Lower leg skin (tissue), 4 donors: Measurements from ENCODE around the gene NEURL4. TPM values are rescaled to one million over a fixed set of nuclear protein-coding genes. Genes with fewer than 3 reads are reported as not detected.
A peak's percentile ranks its signal among the peaks of the same experiment; 100 is the strongest.

Experiments
- DNase-seq, 2 donors: peaks; one replicate each; pipeline ENCODE4 v3.0.0-alpha.2; 2019; ENCODE audit warnings: low spot score in 2 of 2
- H3K4me3 ChIP-seq: fragments of 200-600 bp; sonication (generic); 2 replicates; pipeline ENCODE4 v1.5.1; 2017; ENCODE audit warnings: mild to moderate bottlenecking, low read depth; ENCODE audit not compliant: poor library complexity, severe bottlenecking
- CTCF ChIP-seq, 3 donors: fragments of 450-650 bp; IDR thresholded peaks; one replicate each; pipeline ENCODE4 v1.5.1; 2016; ENCODE audit warnings: antibody characterized with exemption in 3 of 3, mild to moderate bottlenecking in 3 of 3, moderate library complexity in 2 of 3
- POLR2A ChIP-seq, 2 donors: fragments of 450-650 bp; IDR thresholded peaks; one replicate each; pipeline ENCODE4 v1.6.1; 2016 to 2017; ENCODE audit warnings: antibody characterized with exemption in 2 of 2, mild to moderate bottlenecking in 1 of 2, moderate library complexity in 1 of 2
- WGBS, 2 donors: methylation state at CpG; one replicate each; pipeline ENCODE4 v1.1.5; 2018; 5-methylcytosine and 5-hydroxymethylcytosine counted together
- intact Hi-C: fragments of 100-400 bp; cut with DNase I; formaldehyde crosslinking; loops from one replicate; pipeline ENCODE4 v1.15.0; 2023; ENCODE audit warnings: low total_unique reads
- total RNA-seq, 4 donors: library from RNA; depleted of rRNA; stranded (reverse); fragments of >200 nt; gene quantifications; one replicate each; pipeline ENCODE4 v1.1.0, GENCODE V29; 2016

NEURL4 gene
- total RNA-seq, 4 donors from 2014 or later, result 13.3 to 44.8 (median 22.3) TPM

GRCh38 chr17:7315570-7316235 is 13.4 kb downstream of the NEURL4 start:
- peak overlapping the region; percentile 67 for H3K4me3 ChIP-seq
- 26 to 31% methylated on average over 27 to 30 of the region's 30 CpGs for WGBS, 2 donors
- TF ChIP-seq CTCF (IDR thresholded peaks at IDR 0.05), result no peak
- no peak for TF ChIP-seq POLR2A (IDR thresholded peaks at IDR 0.05)
- peak in 1 of 2 donors; percentile 61 for DNase-seq
- intact Hi-C loops, result no loop called here

- H3K4me3 ChIP-seq, result peak within 1 kb of the TSS; percentile 67
- no peak for TF ChIP-seq CTCF (IDR thresholded peaks at IDR 0.05)
- no peak for TF ChIP-seq POLR2A (IDR thresholded peaks at IDR 0.05)
- intact Hi-C loops, result no loop called here
- peak; percentile 87 to 99 for DNase-seq
- WGBS, 2 donors, result 0% methylated on average over 13 to 27 of the region's 95 CpGs
Measured at GRCh38 chr17:7314719-7315569, 14.2 kb downstream of the NEURL4 start, which contains the start of gene GPS2. GPS2 (minus strand) TSS chr17:7315360; CDS start chr17:7315052, 308 bp downstream.

GRCh38 chr17:7313890-7314718 is 15.0 kb downstream of the NEURL4 start:
- TF ChIP-seq POLR2A (IDR thresholded peaks at IDR 0.05) (no peak), CTCF (IDR thresholded peaks at IDR 0.05) (no peak)
- WGBS, 2 donors, result 46 to 48% methylated on average over 9 of the region's 9 CpGs
- intact Hi-C loops, result no loop called here
- DNase-seq, result no peak
- H3K4me3 ChIP-seq, result peak overlapping the region; percentile 67

- DNase-seq, result no peak
- WGBS, 2 donors, result 84 to 90% methylated on average over 7 of the region's 7 CpGs
- no peak overlapping the region for H3K4me3 ChIP-seq
- no peak for TF ChIP-seq CTCF (IDR thresholded peaks at IDR 0.05)
- no peak for TF ChIP-seq POLR2A (IDR thresholded peaks at IDR 0.05)
- intact Hi-C loops, result no loop called here
Measured at GRCh38 chr17:7313088-7313889, 15.8 kb downstream of the NEURL4 start.
